WI38 (cell line): ENCODE data around the gene HGF.
"Not testable (repeated sequence)": the region's sequence is repeated elsewhere in the genome, so short reads cannot be mapped to it uniquely, and the experiment has no call there.

Source experiments
- H3K4me3 ChIP-seq: 2 replicates; pipeline ENCODE4 v1.5.1; 2011; ENCODE audit warnings: low read depth, mild to moderate bottlenecking, control low read depth, low read length
- TF ChIP-seq, protein P1 (sequence below): IDR thresholded peaks from 2 replicates; pipeline ENCODE4 v1.5.1; 2012; ENCODE audit warnings: low read depth, mild to moderate bottlenecking, control low read depth, low read length

Gene HGF

DNA sequence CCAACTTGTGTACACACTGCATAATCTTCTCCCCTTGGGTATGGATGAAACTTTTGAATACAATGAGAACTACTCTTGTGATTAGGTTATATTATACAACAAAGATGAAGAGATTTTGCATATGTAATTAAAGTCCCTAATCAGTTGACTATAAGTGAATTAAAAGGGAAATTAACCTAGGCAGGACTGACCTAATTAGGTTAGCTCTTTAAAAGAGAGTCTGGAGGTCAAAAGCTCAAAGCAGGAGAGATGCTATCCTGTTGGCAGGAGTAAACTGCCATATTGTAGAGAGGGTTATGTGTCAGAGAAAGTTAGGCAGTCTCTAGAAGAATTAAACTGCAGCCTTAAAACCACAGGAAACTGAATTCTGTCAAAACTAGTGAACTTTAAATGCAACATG, 29.4 kb downstream of the HGF start:
- TF ChIP-seq, protein P1, sequence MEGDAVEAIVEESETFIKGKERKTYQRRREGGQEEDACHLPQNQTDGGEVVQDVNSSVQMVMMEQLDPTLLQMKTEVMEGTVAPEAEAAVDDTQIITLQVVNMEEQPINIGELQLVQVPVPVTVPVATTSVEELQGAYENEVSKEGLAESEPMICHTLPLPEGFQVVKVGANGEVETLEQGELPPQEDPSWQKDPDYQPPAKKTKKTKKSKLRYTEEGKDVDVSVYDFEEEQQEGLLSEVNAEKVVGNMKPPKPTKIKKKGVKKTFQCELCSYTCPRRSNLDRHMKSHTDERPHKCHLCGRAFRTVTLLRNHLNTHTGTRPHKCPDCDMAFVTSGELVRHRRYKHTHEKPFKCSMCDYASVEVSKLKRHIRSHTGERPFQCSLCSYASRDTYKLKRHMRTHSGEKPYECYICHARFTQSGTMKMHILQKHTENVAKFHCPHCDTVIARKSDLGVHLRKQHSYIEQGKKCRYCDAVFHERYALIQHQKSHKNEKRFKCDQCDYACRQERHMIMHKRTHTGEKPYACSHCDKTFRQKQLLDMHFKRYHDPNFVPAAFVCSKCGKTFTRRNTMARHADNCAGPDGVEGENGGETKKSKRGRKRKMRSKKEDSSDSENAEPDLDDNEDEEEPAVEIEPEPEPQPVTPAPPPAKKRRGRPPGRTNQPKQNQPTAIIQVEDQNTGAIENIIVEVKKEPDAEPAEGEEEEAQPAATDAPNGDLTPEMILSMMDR = no peak
- H3K4me3 ChIP-seq = no peak overlapping the region

GRCh38 chr7:81736091-81736490, 33.8 kb downstream of the HGF start:
- TF ChIP-seq, protein P1 = no peak

GRCh38 chr7:81725812-81726127, 44.1 kb downstream of the HGF start:
- TF ChIP-seq, protein P1 = no peak
- H3K4me3 ChIP-seq = no peak overlapping the region

More at GRCh38 chr7:81736091-81736490, 33.8 kb downstream of the HGF start:
- no peak overlapping the region for H3K4me3 ChIP-seq

DNA sequence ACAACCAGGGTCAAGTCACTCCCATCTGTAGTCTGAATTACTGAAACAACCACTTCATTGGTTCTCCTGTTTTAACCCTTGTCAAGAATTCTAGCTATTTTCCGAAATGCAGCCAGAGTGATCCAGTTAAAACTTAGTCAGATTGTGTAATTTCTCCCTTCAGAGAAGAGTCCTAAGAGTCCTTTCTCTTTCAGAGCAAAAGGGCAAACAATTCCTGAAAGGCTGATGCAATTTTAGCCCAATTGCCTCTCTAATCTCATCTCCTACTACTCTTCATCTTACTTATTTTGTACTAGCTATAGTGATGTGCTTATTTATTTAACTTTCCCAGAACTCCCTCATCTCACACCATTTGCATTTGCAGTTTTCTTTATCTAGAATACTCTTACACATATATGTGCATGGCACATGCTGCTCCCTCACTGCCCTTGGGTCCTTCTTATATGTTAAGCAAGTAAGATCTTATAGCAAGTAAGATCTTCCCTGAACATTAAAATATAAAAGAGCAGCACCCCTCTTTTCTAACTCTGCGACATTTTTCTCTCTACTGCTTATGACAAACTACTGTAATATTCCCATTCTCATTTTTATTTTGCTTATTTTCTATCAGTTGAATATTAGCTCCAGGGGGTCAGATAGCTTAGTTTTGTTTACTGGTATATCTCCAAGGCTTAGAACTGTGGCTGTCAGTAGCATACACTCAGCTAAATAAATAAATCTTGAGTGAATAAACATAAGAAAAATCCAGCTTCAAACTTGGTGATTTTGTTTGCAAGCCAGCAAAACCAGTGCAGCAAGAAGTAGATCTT, 44.6 kb downstream of the HGF start:
- TF ChIP-seq, protein P1 = no peak
- no peak overlapping the region for H3K4me3 ChIP-seq

DNA sequence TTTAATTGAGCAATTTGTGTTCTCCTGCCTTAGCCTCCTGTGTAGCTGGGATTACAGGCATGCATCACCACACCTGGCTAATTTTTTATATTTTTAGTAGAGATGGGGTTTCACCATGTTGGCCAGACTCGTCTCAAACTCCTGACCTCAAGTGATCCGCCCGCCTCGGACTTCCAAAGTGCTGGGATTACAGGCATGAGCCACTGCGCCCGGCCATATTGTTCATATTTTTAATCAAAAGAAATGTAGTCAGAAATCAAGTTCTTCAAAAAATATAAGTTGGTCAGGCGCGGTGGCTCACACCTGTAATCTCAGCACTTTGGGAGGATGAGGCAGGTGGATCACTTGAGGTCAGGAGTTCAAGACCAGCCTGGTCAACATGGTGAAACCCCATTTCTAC, 47.6 kb downstream of the HGF start:
- not testable (repeated sequence) for H3K4me3 ChIP-seq

DNA sequence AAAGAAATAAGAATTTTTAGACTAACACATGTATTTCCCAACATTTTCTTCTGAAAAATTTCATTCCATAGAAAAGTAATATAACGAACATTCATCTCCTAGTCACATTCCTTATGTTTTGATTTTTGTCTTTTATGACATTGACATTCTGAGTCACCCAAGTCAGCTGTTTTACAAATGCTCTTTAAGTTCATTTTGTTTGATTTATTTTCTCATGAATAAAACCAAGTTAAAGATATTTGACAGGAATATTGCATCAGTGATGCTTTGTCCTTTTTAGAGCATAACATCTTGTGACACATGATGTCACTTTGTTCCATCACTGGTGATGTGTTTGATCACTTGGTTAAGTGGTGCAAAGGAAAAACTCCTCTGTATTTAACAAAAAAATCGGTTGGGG, 48.4 kb downstream of the HGF start:
- TF ChIP-seq, protein P1 = no peak
- H3K4me3 ChIP-seq = no peak overlapping the region

DNA sequence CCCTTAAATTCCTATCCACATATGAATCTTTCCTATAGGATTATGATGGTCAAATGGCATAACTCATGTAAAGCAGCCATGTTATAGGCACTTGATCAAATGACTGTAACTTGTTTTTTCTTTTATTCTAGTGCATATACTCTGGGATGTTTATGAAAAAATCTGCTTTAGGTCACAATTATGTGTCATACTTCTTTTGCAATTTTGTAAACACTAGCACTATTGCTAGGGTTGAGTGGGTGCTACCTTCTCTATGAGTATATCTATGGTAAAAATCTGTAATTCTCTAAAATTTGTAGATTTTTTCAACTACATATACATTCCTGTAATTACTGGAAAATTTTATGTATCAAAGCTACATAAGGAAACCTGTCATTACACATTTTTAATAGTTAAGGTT, 50.0 kb downstream of the HGF start:
- TF ChIP-seq, protein P1 = no peak
- no peak overlapping the region for H3K4me3 ChIP-seq

- no peak overlapping the region for H3K4me3 ChIP-seq
- TF ChIP-seq, protein P1 = 0 out of 2 replicates have a peak, but pooled peaks have one; percentile 12
These were observed 53.8 kb downstream of the HGF start for GRCh38 chr7:81715984-81716588.
